Neural cell (in vitro differentiated cells): ENCODE measurements around the gene FGGY.

Experiments used
- EP300 ChIP-seq: fragments of 450-650 bp; conservative IDR thresholded peaks from 2 replicates; pipeline ENCODE4 v1.6.1; 2014; ENCODE audit warnings: antibody characterized with exemption, mild to moderate bottlenecking, moderate library complexity; ENCODE audit not compliant: poor library complexity, severe bottlenecking
- EZH2 ChIP-seq: fragments of 200-600, 300-800 bp; shearing (Covaris generic), sonication (generic); IDR thresholded peaks from 2 replicates; pipeline ENCODE4 v1.6.1; 2014; ENCODE audit warnings: antibody characterized with exemption, low read length, borderline replicate concordance, mild to moderate bottlenecking; ENCODE audit not compliant: insufficient read depth, poor library complexity, severe bottlenecking
- POLR2AphosphoS5 ChIP-seq: IDR thresholded peaks from 2 replicates; pipeline ENCODE4 v1.6.1; 2012

- TF ChIP-seq POLR2AphosphoS5 (no peak), EZH2 (no peak), EP300 (no peak)
Measured at GRCh38 chr1:59431566-59432294, 134.8 kb downstream of the FGGY start.
